ENCODE measurements around the gene MCRS1.

GRCh38 chr12:49588721-49589516, 21.0 kb upstream of the MCRS1 start:
- TF ChIP-seq POLR2A (IDR thresholded peaks at IDR 0.05; ENCODE audit: low read depth, low read length) (no peak), CTCF (IDR thresholded peaks at IDR 0.05; ENCODE audit: extremely low read depth in 1 of 2, insufficient read depth in 1 of 2, low read depth in 1 of 2, low read length in 2 of 2) (no peak), EZH2 (IDR thresholded peaks at IDR 0.05; ENCODE audit: borderline replicate concordance, low read depth, low read length, severe bottlenecking) (no peak), JUN (IDR thresholded peaks at IDR 0.05; ENCODE audit: borderline replicate concordance, insufficient read depth, insufficient read length, low read depth) (no peak), MYC (IDR thresholded peaks at IDR 0.05; ENCODE audit: low read depth, low read length) (no peak), POLR2AphosphoS5 (IDR thresholded peaks at IDR 0.05; ENCODE audit: insufficient read depth, low read depth, low read length) (no peak), FOS (IDR thresholded peaks at IDR 0.05; ENCODE audit: borderline replicate concordance, insufficient read depth, low read length) (no peak), MAX (IDR thresholded peaks at IDR 0.05; ENCODE audit: insufficient read depth, insufficient read length) (no peak)
